Kidney (tissue), 14 donors: ENCODE measurements around the gene SLC25A25. TPM values are rescaled to one million over a fixed set of nuclear protein-coding genes. Genes with fewer than 3 reads are reported as not detected.

Experiments
- DNase-seq, 5 donors: peaks; one replicate each; pipeline ENCODE4 v3.0.0-alpha.2; 2013 to 2020
- FAIRE-seq: peaks from 2 replicates; lab custom pipeline; 2012; peaks lifted over from hg19 to GRCh38; lab: Jason Lieb, UNC
- H3K27ac ChIP-seq, 2 donors: one replicate each; pipeline ENCODE4 v1.7.0; 2013; ENCODE audit warnings: low read depth in 2 of 2, low read length in 2 of 2, inconsistent platforms in 1 of 2
- H3K27me3 ChIP-seq: one replicate; pipeline ENCODE4 v1.7.1; 2013; ENCODE audit warnings: low read length, inconsistent platforms; ENCODE audit not compliant: control insufficient read depth, insufficient read depth
- H3K36me3 ChIP-seq, 3 donors: one replicate each; pipeline versions ENCODE4 v1.7.0 to v1.7.1; 2013; ENCODE audit warnings: low read length in 3 of 3, control low read depth in 1 of 3, inconsistent platforms in 1 of 3; ENCODE audit not compliant: insufficient read depth in 3 of 3, control insufficient read depth in 2 of 3
- H3K4me1 ChIP-seq, 3 donors: one replicate each; pipeline versions ENCODE4 v1.7.0 to v1.7.1; 2013; ENCODE audit warnings: low read length in 3 of 3, inconsistent platforms in 1 of 3, low read depth in 1 of 3; ENCODE audit not compliant: control insufficient read depth in 2 of 3, insufficient read depth in 2 of 3
- H3K4me3 ChIP-seq, 3 donors: one replicate each; pipeline versions ENCODE4 v1.7.0 to v1.8.1; 2013; ENCODE audit warnings: low read length in 3 of 3, control low read depth in 1 of 3, inconsistent platforms in 1 of 3
- H3K9ac ChIP-seq, 3 donors: one replicate each; pipeline versions ENCODE4 v1.7.0 to v1.7.1; 2013; ENCODE audit warnings: low read length in 3 of 3, control low read depth in 1 of 3, inconsistent platforms in 1 of 3
- H3K9me3 ChIP-seq, 3 donors: one replicate each; pipeline versions ENCODE4 v1.7.0 to v1.7.1; 2013; ENCODE audit warnings: low read length in 3 of 3, control low read depth in 1 of 3, inconsistent platforms in 1 of 3; ENCODE audit not compliant: control insufficient read depth in 2 of 3, insufficient read depth in 1 of 3
- intact Hi-C: fragments of 100-400 bp; cut with DNase I; formaldehyde crosslinking; loops from one replicate; pipeline ENCODE4 v1.11.1; 2022
- polyA plus RNA-seq: library from polyadenylated mRNA; stranded (reverse); fragments of 350-450 nt; fragmentation: Illumina TruSeq; extraction: RNeasy Lipid Tissue Mini Kit (QIAGEN cat#74804); gene quantifications from one replicate; pipeline ENCODE4 v1.2.3, GENCODE V29; 2014; ENCODE audit warnings: low read depth, low replicate concordance; ENCODE audit not compliant: insufficient read depth
- total RNA-seq: library from RNA; stranded (reverse); fragmentation: NEBNext Ultra II Directional; extraction: Animal tissue kit (Norgen Biotek cat#: 25700); gene quantifications from one replicate; pipeline ENCODE4 v1.2.1, GENCODE V29; 2021
- TF ChIP-seq, protein P1 (sequence below): IDR thresholded peaks from 3 replicates; pipeline ENCODE4 v1.5.1; 2012; ENCODE audit warnings: mild to moderate bottlenecking, moderate library complexity, borderline replicate concordance; ENCODE audit not compliant: insufficient read depth; ENCODE audit errors: extremely low read depth
- donor health status: control.
- donor health status: control.
- donor health status: control.
- donor health status: control.
- donor health status: control.
- donor health status: DM: yes; HTN: yes; CAD: no.
- donor health status: Normal renal cell carcinoma (clear cell type).

The SLC25A25 gene
- total and polyA plus RNA-seq, 2 donors from 2014 or later = 20.4 to 24.9 TPM

- H3K27me3 ChIP-seq = no peaks in the 10 kb centered on the region
- peak overlapping the region in 1 of 3 donors; percentile 26 for H3K9ac ChIP-seq
- H3K36me3 ChIP-seq = peaks cover 0 to 4% (median 3%) of the 10 kb centered on the region in 3 donors
- DNase-seq (peak in 2 of 5 donors; percentile 41 to 60), FAIRE-seq (no peak)
- TF ChIP-seq, protein P1, sequence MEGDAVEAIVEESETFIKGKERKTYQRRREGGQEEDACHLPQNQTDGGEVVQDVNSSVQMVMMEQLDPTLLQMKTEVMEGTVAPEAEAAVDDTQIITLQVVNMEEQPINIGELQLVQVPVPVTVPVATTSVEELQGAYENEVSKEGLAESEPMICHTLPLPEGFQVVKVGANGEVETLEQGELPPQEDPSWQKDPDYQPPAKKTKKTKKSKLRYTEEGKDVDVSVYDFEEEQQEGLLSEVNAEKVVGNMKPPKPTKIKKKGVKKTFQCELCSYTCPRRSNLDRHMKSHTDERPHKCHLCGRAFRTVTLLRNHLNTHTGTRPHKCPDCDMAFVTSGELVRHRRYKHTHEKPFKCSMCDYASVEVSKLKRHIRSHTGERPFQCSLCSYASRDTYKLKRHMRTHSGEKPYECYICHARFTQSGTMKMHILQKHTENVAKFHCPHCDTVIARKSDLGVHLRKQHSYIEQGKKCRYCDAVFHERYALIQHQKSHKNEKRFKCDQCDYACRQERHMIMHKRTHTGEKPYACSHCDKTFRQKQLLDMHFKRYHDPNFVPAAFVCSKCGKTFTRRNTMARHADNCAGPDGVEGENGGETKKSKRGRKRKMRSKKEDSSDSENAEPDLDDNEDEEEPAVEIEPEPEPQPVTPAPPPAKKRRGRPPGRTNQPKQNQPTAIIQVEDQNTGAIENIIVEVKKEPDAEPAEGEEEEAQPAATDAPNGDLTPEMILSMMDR = no peak
- peak overlapping the region; percentile 72 to 98 for H3K27ac ChIP-seq
- H3K4me3 ChIP-seq = no peak overlapping the region
- intact Hi-C loops = loop anchor here (10.0 kb wide), 1 partner anchor 172 kb away; no protein-coding TSS in a partner anchor
- H3K4me1 ChIP-seq = peaks cover 0 to 28% (median 15%) of the 10 kb centered on the region in 3 donors
- no peaks in the 10 kb centered on the region for H3K9me3 ChIP-seq
Measured at GRCh38 chr9:128116104-128117083, 48.4 kb downstream of the SLC25A25 start.

GRCh38 chr9:128117613-128118471, 49.8 kb downstream of the SLC25A25 start:
- no peak overlapping the region for H3K4me3 ChIP-seq
- peak overlapping the region in 1 of 2 donors; percentile 9 for H3K27ac ChIP-seq
- H3K9me3 ChIP-seq = no peaks in the 10 kb centered on the region
- H3K36me3 ChIP-seq = peaks cover 0 to 8% (median 7%) of the 10 kb centered on the region in 3 donors
- FAIRE-seq (peak; percentile 80), DNase-seq (peak; percentile 92 to 97 (median 94))
- peak overlapping the region in 1 of 3 donors; percentile 19 for H3K9ac ChIP-seq
- H3K27me3 ChIP-seq = no peaks in the 10 kb centered on the region
- intact Hi-C loops = loop anchor here (10.0 kb wide), 1 partner anchor 173 kb away; no protein-coding TSS in a partner anchor
- H3K4me1 ChIP-seq = peaks cover 0 to 28% (median 15%) of the 10 kb centered on the region in 3 donors
- TF ChIP-seq, protein P1 = peak; percentile 100

DNA sequence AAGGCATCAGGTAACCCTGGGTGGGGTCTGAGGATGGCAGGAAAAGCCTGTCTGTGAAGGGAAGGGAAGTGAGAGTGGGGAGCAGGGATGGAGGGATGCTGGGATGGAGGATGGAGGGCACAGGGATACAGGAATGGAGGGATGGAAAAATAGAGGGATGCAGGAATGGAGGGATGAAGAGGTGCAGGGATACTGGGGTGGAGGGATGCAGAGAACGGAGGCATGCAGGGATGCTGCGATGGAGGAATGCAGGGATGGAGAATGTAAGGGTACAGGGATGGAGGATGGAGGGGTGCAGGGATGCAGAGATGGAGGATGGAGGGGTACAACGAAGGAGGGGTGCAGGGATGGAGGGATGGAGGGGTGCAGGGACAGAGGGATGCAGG, 50.4 kb downstream of the SLC25A25 start:
- H3K36me3 ChIP-seq = peaks cover 0 to 9% (median 7%) of the 10 kb centered on the region in 3 donors

More for the DNA sequence above, 50.4 kb downstream of the SLC25A25 start:
- no peak overlapping the region for H3K4me3 ChIP-seq
- no peaks in the 10 kb centered on the region for H3K27me3 ChIP-seq
- no peaks in the 10 kb centered on the region for H3K9me3 ChIP-seq
- FAIRE-seq (no peak), DNase-seq (peak in 2 of 5 donors; percentile 17 to 35)
- H3K4me1 ChIP-seq = peaks cover 0 to 25% (median 15%) of the 10 kb centered on the region in 3 donors
- TF ChIP-seq, protein P1 = no peak
- H3K27ac ChIP-seq = no peak overlapping the region
- no peak overlapping the region for H3K9ac ChIP-seq
- intact Hi-C loops = loop anchor here (10.0 kb wide), 1 partner anchor 174 kb away; no protein-coding TSS in a partner anchor
